Stimulated activated CD4-positive, alpha-beta T cell treated with anti-CD3 and anti-CD28 coated beads, Interleukin-12 subunit alpha, Interleukin-12 subunit beta, amount 100 ng/mL, for 4 hours (primary cell): Measurements from ENCODE around the gene KLF7.
"Not testable (repeated sequence)": the region's sequence is repeated elsewhere in the genome, so short reads cannot be mapped to it uniquely, and the experiment has no call there.

Experiments used
- DNase-seq: peaks from one replicate; pipeline ENCODE4 v3.0.0-alpha.2; 2020

Gene KLF7

DNA sequence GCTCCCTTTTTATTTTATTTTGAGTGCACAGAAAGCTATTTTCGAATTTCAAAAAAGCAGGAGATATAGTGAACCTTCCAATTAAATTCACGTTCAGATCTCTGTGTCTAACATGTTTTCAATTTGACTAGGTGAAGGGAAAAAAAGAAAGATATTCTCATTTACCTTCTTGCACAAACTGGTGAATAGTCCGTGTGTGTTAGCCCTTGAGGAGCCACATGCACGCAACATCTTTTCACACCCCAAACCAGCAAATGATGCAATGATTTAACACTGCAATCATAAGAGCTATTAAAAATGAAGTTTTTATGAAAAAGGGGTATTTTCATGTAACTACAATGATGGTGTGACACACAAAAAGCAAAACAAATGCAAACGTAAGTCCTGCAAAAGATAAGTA, 116.6 kb downstream of the KLF7 start:
- no peak for DNase-seq

- DNase-seq: no peak
Measured at GRCh38 chr2:207048416-207048815, 117.3 kb downstream of the KLF7 start.

GRCh38 chr2:207046724-207047123, 119.0 kb downstream of the KLF7 start:
- DNase-seq: no peak

DNA sequence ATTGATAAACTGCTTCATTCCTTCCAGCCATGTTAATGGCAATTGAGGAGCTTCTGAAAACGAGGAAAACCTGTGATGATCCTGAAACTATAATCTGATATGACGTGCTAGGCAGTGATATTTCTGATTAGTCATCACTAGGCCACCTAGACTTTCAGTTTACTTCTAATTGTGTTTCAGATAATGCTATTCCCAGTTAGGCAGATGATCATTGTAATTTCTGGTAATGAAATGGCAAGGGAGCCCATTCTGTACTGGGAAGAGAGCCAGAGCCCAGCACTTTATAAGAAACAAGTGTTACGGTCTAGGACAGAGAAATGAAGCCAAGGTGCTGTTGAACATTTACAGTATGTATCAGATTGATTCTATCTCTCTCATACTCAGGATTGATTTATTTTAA, 120.2 kb downstream of the KLF7 start:
- no peak for DNase-seq

DNA sequence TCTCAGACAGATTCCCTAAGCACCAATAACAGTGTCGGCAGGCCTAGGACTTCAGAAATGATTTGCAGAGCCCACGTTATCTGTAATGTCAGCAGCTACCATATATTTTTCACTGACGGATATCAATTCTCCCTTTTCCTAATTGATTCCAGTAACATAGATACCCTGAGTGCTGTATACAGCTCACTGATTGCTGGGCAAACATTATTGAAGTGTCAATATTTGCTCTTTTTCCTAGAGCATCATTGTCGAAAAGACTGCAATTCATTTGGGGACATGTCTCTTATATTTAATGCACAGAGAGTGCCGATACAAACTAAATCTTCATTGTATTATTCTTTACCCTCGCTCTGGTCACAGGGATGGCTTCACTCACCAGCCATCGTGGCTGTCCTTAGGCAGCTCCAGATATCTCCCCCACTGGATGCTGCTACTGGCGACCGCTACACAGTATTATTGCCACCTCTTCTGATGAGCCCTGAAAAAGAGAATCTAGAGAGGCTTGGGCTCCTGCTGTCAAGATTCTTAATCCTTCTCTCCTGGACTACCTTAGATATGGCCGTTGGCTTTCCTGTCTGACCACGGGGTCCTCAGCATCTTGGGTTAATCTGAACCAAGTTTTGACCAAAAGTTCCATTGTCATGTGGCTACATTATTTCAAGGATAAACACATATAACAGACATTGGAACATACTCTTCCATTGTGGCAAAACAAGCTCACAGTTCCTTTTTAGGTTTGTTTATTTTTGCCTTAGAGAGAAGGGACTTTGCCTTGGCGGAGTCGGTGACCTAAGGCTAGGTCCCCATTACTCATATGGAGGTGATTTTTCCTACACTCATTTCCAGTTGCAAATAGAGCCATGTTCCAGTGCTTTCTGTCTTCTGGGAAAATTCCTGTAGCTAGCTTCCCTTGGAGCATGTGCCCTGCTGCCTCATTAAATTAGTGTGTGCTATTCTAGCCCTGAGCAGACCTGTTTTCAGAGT, 121.1 kb downstream of the KLF7 start:
- DNase-seq: no peak

DNA sequence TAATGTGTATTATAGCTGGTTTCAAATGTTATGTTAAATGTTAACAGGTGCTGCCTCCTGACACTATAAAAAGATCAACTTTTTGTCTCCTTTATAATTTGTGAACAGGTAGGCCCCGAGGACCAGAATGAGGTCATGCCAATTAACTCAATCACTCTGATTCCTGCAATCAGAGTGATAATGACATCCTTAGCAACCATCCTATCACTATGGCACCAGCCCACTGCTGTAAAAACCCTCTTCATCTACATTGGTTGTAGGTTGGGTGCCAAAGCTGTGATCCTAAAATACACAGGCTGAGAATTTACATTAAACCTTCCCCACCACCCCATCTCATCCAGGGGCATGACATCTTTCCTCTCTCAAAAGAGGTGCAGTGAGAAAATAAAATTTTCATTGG, 122.9 kb downstream of the KLF7 start:
- no peak for DNase-seq

DNA sequence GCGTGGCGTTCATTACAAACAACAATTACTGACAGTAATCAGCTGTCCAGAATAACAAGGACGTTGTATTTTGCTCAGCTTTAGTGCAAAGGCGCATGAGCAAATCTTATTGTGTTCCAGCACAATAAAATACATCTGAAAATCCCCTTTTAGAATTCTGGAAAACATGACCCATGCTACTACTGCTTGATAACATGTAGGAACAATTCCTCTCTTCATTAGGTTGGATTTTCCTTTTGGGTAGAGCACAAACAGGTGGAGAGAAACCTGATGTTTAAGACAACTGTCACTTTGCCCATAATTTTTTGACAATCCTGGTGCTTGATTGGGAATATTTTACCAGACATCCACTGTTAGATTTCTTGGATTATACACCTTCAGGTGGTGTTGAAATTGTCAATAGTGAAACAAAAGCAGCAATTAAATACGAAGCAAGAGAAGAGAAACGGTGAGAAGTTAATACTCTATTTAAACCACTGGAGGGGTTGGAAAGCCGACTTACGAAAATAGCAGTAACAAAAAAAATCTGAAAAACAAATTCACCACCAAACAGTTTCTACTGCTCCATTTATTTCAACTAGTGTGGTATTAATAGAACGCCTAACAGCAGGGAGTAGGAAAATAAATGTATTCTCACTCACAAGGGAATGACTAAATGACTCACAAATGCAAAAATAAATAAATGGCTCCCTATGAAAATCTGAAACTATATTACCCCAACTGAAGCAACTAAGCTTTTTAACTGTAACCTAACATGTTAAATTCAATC, 123.8 kb downstream of the KLF7 start:
- DNase-seq: no peak

DNA sequence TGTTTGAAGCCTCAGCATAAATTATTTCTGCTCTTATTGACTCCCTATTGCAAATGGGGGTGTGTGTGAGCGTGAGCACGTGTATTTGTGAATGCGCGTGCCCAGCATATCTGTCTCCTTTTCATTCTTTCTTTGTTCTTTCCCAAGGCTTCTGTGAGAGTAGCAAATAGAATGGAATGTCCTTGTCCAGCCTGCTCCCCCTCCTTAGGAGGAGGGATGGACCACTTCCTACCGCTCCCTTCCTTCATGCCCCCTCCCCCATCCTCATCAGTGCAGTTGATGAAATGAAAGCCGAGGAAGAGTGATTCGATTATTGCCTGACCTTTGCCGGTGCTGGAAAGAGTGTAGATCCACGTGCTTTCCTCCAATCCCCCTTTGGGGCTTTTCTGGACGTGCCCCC, 124.5 kb downstream of the KLF7 start:
- DNase-seq: no peak

DNA sequence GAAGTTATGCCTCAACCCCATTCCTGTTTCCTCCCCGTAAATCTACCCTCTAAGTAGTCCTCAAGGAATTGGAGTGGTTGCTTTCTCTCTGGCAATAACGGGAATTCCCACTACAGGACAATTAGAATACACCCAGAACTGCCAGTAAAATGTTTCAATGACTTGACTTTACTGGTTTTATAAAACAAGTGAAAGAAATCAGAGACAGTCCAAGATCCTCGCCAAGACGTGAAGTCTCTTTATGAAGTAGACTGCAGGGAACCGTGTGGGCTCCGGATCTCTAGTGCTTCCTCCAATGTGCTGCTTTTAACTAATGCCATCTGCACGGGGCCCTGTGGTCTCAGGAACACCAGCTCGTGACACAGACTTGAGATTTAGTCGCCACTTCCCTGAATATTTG, 125.1 kb downstream of the KLF7 start:
- DNase-seq: no peak

DNA sequence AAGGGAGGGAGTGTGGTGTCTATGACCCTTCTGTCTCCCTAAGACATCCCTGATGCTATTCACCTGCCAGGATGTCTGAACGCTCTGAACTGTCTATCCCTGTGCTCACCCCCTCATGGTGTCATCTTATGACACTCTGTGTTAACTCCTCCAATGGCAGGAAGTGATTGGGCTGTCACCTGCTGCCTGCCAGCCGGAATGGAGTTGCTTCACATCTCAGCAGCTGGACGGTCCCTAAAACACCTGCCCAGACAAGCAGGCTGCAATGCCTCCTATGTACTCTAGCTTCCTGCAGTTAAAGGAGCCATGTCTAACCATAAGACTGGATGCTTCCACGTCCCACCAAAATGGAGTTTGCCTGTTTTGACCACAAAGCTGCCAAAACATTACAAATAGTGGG, 126.5 kb downstream of the KLF7 start:
- no peak for DNase-seq

GRCh38 chr2:207038299-207038698, 127.4 kb downstream of the KLF7 start:
- DNase-seq: no peak

DNA sequence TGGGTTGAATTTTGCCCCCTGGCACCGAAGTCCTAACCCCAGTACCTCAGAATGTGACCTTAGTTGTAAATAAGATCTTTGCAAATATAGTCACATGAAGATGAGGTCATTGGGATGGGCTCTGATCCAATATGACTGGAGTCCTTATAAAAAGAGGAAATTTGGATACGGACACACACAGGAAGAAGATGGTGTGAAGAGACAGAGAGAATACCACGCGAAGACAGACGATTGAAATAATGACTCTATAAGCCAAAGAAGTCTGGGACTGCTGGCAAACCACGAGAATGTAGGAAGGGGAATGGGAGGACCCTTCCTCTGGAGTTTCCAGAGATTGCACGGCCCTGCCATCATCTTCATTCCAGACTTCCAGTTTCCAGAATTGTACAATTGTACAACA, 127.9 kb downstream of the KLF7 start:
- no peak for DNase-seq

GRCh38 chr2:207037023-207037422, 128.7 kb downstream of the KLF7 start:
- DNase-seq: not testable (repeated sequence)

- DNase-seq: no peak
Measured at GRCh38 chr2:207035875-207036274, 129.9 kb downstream of the KLF7 start.

DNA sequence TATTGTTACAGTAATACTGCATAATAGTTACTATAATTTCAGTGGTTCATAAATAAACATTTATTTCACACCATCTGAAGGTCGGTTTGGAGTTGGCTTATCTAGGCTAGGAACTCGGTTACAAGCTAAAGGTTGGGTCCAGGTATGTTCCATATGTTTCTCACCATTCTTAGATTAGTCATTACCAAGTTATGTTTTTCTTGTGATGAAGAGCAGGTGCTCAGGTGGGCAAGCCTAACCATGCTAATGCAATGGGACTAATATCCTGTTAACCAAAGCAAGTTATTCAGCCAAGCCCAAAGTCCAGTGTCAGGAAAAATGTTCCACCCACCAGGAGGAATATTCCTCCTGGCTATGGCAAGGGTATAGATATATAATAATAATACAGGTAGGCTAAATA, 133.3 kb downstream of the KLF7 start:
- no peak for DNase-seq
